ENCODE measurements around the gene RHBDF1. TPM values are rescaled to one million over a fixed set of nuclear protein-coding genes. Genes with fewer than 3 reads are reported as not detected.

The RHBDF1 gene
- total and polyA plus RNA-seq, 2 of the 13 experiments (the other 11 are each of a cell fraction or from before 2014, with no cell fraction given) = 5.4 to 26.9 TPM

- TF ChIP-seq, protein P1, sequence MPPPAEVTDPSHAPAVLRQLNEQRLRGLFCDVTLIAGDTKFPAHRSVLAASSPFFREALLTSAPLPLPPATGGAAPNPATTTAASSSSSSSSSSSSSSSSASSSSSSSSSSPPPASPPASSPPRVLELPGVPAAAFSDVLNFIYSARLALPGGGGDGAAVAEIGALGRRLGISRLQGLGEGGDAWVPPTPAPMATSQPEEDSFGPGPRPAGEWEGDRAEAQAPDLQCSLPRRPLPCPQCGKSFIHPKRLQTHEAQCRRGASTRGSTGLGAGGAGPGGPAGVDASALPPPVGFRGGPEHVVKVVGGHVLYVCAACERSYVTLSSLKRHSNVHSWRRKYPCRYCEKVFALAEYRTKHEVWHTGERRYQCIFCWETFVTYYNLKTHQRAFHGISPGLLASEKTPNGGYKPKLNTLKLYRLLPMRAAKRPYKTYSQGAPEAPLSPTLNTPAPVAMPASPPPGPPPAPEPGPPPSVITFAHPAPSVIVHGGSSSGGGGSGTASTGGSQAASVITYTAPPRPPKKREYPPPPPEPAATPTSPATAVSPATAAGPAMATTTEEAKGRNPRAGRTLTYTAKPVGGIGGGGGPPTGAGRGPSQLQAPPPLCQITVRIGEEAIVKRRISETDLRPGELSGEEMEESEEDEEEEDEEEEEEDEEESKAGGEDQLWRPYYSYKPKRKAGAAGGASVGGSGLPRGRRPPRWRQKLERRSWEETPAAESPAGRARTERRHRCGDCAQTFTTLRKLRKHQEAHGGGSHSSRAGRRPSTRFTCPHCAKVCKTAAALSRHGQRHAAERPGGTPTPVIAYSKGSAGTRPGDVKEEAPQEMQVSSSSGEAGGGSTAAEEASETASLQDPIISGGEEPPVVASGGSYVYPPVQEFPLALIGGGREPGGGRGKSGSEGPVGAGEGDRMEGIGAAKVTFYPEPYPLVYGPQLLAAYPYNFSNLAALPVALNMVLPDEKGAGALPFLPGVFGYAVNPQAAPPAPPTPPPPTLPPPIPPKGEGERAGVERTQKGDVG (CRISPR knock-in tag; IDR thresholded peaks at IDR 0.05; ENCODE audit: borderline replicate concordance) = peak; percentile 58; the same call in 1 of the 2 replicates
Measured at GRCh38 chr16:71540-72401, 660 bp downstream of the RHBDF1 start (continued).

DNA sequence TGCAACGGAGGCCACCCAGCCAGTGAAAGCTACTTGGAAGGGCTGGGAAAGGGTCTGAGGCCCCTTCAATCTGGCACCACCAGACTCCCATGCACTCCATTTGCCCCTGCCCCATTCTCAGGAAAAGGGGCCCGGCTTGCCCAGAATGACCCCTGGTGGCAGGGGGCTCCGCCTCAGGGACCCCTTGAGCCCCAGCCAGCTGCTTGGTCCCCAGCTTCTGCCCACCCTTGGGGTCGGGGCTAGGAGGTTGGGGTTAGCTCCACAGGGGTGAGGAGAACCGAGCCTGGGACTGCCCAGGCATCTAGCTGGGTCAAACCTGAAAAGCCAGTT, 1.3 kb downstream of the RHBDF1 start:
- Histone ChIP-seq H3K36me3 (replicated peaks in 1 of 2; ENCODE audit: control insufficient read depth in 1 of 2, insufficient read depth in 2 of 2, low read length in 2 of 2) (no peaks in the 10 kb centered on the region), H3K27me3 (ENCODE audit: control insufficient read depth in 1 of 2, insufficient read depth in 2 of 2, low read length in 2 of 2) (peaks cover 2 to 8% of the 10 kb centered on the region in 2 experiments; a peak in 1 of 5 replicates), H3K4me3 (replicated peaks in 1 of 3; ENCODE audit: insufficient read depth in 1 of 3, low read depth in 2 of 3, low read length in 3 of 3) (peak overlapping the region; percentile 60 to 81 (median 63)), H3K79me2 (ENCODE audit: insufficient read depth, low read length) (no peaks in the 10 kb centered on the region), H2AFZ (ENCODE audit: low read length) (no peak overlapping the region), H4K20me1 (ENCODE audit: insufficient read depth, low read length) (0 out of 2 replicates have a peak, but pooled peaks cover 6% of the 10 kb centered on the region), H3K9me3 (ENCODE audit: low read length) (no peaks in the 10 kb centered on the region), H3K4me2 (ENCODE audit: low read depth, low read length) (peak overlapping the region; percentile 98), H3K9ac (ENCODE audit: insufficient read depth, low read depth, low read length) (no peak overlapping the region; the same call in 1 of the 2 replicates), H3K4me1 (ENCODE audit: insufficient read depth, low read length) (peaks cover 84% of the 10 kb centered on the region), H3K27ac (ENCODE audit: extremely low read length, insufficient read depth, low read length) (no peak overlapping the region)
- no peak for DNase-seq (ENCODE audit: low spot score)
- no peak for TF ChIP-seq ZNF574 (CRISPR knock-in tag; IDR thresholded peaks at IDR 0.05)
- TF ChIP-seq ZNF724P (CRISPR knock-in tag; IDR thresholded peaks at IDR 0.05; ENCODE audit: borderline replicate concordance) = no peak
- ATAC-seq = no peak
- TSS peak; percentile 66 for BruUV-seq (replicated peaks)
- ChIA-PET POLR2A (interaction anchor here (1.1 to 1.5 kb wide), 3 partner anchors 18 to 282 kb away, joined by 3 to 5 read pairs (median 3); partner anchors contain the start of genes AXIN1 and POLR3K), CTCF (ENCODE audit: low intra/inter-chr PET ratio, low total read pairs) (interaction anchor here (1.8 kb wide), 1 partner anchor 26 kb away, joined by 8 read pairs; no protein-coding TSS in a partner anchor)
- WGBS (ENCODE audit: low lambda C conversion rate) = 35% methylated on average over 3 of the region's 5 CpGs
- intact Hi-C loops (cut with micrococcal nuclease; ENCODE audit: unreplicated experiment) (no loop called here), in situ Hi-C loops (cut with HindIII; ENCODE audit: extremely low pct_ligation_motif_present, low pct_unique_long_range_greater_than_20kb) (no loop called here)
- peak; percentile 40 for FAIRE-seq

Data from HepG2 (cell line).